Cerebellar cortex (tissue), 1 donor: ENCODE results near the gene LAMB1.
"Not testable (repeated sequence)": the region's sequence is repeated elsewhere in the genome, so short reads cannot be mapped to it uniquely, and the experiment has no call there.

Experiments
- DNase-seq: peaks from one replicate; pipeline ENCODE4 v3.0.0-alpha.2; 2015; ENCODE audit warnings: low spot score

LAMB1 gene

DNA sequence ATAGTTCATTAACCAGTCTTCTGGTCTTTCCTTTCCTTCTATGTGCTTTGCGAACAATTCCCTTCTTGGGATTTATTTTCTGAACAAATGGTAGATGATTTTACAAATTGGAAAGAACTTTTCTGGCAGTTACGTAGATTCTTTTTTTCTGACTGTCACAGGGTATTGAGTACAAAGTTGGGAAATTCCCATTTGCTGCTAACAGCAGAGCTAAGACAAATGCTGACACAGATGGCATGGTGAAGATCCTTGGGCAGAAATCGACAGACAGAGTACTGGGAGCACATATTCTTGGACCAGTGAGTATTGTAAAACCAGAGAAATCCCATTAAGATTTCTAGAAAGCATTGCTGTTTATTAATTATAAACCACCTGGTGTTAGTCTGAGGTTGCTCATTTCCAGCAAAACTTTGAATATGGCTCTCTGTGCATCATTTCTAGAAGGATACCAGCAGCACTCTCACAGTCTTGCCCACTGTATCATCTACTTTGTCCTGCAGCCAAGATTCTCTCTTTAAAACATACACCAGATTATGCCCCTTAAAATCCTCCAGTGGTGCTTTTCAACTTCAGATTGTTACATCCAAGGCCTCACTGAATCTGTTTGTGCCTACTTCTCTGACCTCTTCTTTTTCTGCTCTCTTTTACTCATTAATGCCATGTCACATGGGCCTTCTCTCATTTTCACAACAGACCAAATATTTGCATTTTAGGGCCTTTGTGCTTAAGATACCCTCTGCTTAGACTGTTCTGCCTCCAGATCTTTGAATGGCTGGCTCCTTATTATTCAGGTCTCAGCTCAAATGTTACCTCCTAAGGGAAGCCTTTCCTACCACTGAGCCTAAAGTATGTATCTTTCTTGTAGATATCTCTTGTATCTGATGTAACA is 85.0 kb downstream of the LAMB1 start:
- no peak for DNase-seq

DNA sequence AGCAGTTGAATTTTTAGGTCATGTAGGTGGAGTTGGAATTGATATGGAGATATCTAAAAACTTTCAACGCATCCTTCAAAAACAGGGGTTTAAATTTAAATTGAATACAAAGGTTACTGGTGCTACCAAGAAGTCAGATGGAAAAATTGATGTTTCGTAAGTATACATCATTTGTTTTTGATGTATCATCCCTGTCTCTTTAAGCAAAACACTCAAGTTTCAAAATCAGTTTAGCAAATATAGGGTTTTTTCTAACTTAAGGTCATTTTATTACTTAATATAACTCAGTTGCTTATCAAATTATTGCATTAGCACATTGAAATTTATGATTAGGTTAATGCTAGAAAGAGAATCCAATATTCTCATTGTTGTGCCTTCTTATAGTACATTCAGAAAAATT is 87.4 kb downstream of the LAMB1 start:
- DNase-seq, result no peak

DNA sequence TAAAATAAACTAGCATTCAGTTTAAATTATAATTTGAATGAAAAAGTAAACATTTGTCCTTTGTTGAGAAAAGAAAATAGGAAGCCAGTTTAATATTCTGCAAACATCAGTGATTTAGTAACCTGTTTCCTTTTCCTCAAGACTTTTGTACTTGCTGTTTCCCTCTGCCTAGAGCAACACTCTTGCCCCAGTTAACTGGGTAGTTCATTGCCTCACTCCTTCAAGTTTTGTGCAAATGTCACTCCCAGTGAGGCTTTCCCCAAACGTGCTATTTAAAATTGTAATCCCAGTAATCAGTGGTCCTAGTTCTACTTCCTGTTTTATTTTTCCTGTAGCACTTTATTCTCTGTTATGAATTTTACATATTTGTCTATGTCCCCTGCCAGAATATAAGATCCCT is 88.1 kb downstream of the LAMB1 start:
- no peak for DNase-seq

DNA sequence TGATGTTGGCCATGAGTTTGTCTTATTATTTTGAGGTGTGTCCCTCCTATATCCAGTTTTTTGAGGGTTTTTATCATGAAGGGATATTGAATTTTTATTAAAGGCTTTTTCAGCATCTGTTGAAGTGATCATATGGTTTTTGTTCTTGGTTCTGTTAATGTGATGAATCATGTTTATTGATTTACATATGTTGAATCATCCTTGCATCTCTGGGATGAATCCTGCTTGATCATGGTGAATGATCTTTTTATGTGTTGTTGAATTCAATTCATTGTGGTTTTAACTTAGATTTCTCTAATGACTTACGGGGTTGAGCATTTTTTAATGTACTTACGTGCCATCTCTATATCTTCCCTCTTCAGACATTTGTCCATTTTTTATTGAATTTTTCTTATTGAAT is 89.1 kb downstream of the LAMB1 start:
- no peak for DNase-seq

DNA sequence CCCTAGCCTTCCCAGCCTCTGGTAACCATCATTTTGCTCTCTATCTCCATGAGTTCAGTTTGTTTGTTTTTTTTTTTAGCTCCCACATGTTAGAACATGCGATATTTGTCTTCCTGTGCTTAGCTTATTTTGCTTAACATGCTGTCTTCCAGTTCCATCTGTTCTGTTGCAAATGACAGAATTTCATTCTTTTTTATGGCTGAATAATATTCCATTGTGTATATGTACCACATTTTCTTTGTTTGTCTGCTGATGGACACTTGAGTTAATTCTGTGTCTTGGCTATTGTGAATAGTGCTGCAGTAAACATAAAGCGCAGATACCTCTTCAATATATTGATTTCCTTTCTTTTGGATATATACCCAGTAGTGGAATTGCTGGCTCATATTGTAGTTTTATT is 91.0 kb downstream of the LAMB1 start:
- DNase-seq, result no peak

DNA sequence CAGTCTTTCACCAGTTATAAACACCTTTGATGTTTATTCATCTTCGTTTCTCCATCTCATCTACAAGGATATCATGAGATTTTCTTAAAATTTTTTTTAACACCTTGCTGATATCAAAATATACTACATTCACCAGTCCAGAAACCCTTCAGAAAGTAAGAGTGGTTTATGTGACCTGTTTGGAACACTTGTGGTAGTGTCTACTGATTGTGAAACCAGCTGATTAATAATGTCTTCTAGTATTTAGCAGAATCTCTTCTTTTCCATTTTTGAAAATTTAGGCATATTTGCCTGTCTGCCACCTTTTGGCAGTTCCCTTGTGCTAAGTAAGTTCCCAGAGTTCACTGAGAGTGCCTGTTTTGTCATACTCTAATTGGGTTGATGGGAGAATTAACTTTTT is 93.5 kb downstream of the LAMB1 start:
- no peak for DNase-seq

DNA sequence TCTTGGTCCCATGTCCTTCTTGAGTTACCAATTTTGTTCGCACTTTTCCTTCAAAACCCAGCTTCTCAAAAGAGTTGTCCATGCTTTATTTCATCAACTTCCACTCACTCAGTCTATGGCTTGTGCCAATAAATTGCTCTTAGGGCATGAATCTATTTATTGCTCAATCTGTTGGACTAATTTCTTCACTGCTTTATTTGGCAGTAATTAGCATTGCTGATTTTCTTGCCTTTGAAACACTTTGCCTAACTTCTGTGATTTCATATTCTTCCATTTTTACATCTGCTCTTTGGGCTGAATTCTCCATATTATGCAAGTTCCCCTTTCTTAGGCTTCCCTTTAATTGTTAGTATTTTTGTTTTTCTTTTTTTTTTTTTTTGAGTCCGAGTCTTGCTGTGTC is 95.2 kb downstream of the LAMB1 start:
- DNase-seq, result no peak

DNA sequence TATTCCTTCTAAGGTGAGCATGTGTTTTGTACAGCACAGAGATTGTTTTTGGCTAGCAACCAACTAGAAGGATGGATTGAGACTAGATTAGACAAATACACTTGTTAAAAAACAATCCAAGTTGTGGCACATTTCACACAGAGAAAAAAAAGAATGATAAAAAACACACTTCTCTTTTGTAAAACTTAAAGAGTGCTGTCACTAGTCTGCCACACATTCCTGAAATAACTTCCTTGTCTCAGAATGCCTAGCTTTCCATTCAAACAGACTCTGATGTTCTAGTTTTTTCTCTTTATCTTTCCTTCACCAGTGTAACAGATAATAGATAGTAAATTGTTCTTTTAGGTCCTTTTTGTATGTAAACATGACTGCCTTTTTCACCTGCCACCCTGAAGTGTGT is 100.6 kb downstream of the LAMB1 start:
- no peak for DNase-seq

DNA sequence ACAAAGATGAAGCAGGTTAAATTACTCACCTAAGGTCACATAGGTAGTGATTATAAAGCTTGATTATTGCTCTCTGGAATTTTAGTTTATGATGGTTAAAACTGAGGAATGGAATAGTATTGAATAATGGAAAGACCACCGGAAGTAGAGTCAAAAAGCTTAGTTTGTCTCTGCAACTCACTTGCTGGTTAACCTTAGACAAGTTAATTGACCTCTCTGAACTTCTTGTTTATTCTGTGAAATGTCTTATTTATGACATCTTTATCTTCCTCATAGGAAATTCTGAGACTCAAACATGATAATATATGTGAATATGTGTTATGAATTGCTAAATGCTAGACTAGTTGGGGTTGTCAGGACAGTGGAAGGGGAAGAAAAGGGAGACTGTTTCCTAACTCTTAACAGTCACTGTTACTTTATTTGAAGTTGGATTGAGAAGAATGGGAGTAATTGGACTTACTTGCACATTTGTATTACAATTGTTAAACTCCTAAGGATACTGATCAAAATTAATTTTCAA is 102.4 kb downstream of the LAMB1 start:
- no peak for DNase-seq

DNA sequence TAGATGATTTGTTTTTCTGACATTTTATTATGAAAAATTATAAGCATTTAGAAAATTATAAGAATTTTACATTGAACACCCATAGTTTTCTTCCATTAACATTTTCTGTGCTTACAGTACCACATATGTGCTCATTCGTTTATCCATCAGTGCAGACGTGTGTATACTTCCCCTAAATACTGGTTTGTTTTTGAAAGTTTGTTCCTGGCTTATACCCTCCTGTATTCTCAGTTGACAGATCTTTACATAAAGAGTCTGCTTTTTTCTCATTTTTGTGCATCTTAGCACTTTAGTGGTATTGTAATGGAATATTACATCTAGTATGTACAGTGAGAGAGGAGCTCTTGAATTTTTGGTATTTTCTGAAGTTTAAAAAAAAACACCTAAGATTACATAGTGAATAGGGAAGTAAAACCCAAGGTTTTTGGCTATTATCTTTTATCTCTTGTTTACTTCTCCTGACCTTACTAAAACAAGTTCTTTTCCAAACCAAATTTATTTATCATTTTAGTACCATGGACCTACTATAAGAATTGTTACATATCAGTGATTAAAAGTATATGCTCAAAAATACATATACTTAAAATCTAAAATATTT is 103.9 kb downstream of the LAMB1 start:
- no peak for DNase-seq

DNA sequence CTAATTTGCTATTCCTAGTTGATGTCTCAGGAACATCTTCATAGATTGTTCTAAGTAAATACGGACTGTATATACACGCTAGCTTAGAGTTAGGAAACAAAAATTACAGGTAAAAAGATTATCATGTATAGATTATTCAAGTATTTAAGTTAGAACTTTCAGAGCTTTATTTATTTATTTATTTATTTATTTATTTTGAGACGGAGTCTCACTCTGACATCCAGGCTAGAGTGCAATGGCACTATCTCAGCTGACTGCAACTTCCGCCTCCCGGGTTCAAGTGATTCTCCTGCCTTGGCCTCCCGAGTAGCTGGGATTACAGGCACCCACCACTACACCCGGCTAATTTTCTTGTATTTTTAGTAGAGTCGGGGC is 110.6 kb downstream of the LAMB1 start:
- DNase-seq, result not testable (repeated sequence)

DNA sequence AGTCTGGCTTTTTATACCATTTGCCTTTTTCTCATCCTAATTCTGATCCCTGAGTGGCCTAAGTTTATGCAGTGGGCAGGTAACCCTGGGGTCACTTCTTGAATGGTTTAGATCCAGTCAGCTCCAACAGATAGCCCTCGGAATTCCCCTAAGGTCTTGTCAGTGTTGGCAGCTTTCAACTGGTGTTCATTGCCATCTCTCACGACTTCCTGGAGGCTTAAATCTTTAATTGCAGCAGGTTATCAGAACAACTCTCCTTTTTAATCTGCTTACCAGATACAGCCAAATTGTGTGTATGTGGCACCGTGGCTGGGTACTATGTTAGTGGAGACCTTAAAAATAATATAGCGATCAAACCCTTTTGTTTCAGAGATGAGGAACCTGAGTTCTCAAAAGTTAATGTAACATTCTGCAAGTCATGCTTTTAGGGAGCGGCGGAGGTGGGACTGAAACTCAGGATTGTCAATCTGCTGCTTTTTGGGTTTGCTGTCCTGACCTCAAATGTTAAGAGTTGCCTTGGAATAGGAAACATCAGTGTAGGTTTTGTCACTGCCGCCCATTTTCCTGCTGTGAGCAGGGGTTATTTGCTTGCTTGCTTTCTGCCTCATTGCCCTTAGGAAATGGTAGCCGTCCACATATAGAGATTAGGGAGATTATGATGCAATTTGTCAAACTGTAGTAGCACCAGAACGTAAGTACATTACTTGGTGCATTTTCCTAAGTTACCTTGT is 111.2 kb downstream of the LAMB1 start:
- no peak for DNase-seq

DNA sequence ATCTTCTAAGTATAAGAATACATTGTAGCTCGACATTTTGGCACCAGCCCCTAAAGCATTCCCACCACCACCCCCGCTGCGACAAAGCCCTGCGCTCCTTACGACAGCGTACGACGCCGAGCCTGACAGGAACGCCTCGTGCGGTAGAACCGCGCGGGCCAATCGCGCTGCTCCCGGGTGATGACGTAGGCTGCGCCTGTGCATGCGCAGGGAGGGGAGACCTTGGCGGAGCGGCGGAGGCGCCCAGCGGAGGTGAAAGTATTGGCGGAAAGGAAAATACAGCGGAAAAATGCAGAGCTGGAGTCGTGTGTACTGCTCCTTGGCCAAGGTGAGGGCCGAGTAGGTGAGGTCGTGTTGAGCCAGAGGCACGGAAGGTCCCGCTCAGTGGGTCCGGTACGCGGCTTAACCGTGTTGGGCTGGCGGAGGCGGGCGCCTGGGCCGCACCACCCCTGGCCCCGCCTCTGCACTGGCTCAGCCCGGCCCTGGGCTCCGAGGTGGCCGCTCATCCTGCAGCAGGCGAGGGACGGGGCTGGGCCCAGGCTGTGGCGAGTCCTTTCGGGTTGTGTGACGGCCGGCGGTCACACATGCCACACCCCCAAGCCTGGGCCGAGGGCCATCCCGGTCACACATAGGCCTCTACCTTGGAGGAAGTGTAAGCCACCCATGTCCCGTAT is 111.9 kb downstream of the LAMB1 start, which contains the start of gene DLD:
DLD (plus strand) TSS at position 222 of the 674 bp plus-strand sequence; CDS start at position 290, 68 bp downstream.
- DNase-seq, result peak; percentile 95

DNA sequence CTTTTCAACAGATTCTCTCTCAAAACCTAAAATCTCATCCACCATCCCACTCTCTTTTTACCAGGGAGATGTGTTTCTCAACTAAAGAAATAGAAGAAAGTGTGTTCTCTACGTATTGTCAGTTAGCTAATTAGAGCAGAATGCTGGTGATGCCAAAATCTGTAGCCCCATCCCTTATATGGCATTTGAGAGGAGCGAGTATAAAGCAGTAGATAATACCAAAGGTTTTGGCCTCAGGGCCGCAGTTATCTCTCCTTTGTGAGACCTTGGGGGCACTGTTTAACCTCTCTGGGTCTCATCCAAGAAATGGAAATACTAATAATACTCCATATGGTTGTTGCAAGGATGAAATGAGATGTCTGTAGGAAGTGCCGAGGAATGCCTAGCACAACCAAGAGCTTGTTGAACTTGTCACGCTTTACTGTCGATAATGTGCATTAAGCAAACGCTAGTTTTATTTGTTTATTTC is 112.4 kb downstream of the LAMB1 start:
- DNase-seq, result no peak

DNA sequence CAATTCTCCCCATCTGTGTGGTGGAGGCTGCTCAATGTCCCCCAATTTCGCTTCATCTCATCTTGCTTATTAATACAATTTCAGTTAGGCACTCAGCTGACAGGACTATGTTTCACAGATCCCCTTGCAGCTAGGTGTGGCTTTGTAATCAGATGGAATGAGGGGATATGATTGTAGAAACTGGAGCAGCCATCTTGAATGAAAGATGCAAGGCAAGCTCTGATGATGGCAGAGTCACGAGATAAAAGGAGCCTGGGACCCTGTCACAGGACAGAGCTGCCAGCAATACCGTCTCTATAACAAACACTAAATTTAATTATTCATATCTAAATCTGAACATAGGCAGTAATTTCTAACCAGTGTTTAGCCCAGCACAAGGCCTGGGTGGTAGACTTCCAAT is 113.0 kb downstream of the LAMB1 start:
- DNase-seq, result no peak

DNA sequence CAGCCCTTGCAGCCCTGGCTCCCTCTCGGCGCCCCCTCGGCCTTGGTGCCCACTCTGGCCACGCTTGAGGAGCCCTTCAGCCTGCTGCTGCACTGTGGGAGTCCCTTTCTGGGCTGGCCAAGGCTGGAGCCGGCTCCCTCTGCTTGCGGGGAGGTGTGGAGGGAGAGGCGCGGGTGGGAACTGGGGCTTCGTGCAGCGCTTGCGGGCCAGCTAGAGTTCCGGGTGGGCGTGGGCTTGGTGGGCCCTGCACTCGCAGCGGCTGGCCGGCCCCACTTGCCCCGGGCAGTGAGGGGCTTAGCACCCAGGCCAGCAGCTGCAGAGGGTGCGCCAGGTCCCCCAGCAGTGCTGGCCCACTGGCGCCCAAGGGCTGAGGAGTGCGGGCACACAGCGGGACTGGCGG is 115.1 kb downstream of the LAMB1 start:
- DNase-seq, result not testable (repeated sequence)

DNA sequence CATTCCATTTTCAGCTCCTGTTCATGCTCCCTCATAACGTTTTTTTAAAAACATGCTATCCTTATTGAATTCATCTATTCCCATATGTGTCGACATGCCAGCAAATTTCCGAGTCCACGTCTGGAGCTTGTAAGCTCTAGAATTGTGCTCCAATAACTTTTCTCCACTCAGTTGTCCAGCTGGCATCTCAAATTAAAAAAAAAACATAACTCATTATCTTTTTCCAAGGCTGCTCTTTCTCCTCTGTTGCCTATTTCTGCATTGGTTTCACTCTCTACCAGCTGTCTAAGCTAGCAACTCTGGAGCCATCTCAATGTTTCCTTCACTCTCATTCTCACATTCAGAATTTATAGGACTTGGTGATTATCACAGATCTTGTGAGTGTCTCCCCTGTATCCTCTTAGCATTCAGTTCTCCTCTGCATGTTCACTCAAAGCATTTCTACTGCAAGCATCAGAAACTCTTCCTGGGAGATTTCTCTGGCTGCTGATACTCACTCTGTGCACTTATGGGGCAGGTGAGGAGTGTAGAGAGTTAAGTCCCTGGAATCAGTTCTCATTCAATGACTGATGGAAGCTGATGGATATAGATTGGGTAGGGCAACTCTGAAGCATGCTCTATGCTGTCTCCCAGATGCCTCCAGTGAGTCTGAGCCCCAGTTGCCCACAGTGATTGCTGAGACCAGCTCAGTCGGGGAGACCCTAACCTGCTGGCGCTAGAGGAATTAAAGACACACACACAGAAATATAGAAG is 118.7 kb downstream of the LAMB1 start:
- no peak for DNase-seq

DNA sequence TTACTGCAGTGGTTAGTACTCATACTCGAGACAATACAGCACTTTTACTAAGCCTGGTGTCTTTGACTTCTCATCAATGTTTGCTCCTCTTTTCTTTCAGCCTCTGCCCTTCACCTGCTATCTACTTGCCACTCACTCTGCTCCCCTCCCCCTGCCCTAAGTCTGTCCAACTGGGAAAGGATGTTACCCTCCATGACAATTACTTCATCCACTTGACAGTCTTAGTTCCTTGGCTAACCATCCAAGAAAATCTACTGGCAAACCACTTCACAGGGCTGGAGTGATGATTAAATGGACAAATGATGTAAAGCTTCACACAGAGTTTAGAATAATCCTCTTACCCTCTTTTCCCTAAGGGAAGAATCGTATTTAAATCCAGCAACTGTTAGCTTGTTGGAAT is 120.2 kb downstream of the LAMB1 start:
- no peak for DNase-seq

DNA sequence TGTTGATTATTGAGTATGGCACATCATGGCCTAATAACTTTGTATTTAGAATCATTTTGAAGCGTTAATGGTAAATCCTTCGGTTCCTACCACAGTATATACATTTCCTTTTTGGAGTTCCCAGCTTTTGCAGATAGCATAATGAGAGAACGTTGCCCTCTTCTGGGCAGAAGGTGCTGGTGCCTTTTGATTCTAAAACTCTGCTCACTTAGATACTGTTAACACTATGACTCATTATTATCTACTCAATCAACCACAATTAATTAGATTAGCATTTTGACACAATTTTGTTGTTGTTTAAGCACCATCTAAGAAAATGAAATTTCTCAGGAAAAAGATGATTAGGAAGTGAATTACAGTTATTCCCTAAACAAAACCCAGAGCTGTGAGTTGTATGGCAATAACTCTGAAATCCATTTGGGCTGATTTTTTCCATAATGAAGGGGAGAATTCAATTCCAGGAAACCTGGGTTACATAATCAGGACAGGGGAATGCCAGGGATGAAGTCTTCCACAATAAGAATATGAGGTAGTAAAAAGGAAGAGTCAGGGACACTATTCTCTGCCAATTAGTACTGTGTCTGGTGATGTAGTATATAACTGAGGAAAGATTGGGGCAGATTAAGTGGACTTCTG is 123.4 kb downstream of the LAMB1 start:
- peak; percentile 63 for DNase-seq

DNA sequence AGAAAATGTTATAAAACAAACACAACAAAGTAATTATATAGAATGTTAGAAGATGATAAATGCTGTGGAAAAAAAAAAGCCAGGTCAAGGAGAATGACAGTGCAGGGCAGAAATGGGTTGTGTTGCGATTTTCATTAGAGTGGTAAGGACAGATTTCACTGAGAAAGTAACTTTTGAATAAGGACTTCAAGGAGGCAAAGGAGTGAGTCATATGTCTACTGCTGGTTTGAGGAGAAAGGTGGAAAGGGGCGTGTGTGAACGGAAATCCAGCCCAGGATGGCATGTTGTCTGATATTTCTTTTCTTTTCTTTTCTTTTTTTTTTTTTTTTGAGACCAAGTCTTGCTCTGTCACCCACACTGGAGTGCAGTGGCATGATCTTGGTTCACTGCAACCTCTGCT is 124.3 kb downstream of the LAMB1 start:
- no peak for DNase-seq
